GM23338 (cell line): ENCODE results near the gene BCO1. TPM values are rescaled to one million over a fixed set of nuclear protein-coding genes. Genes with fewer than 3 reads are reported as not detected.

Experiments
- ATAC-seq: fragments of 200-7000 bp; cut with Tn5 transposase; 3 replicates; pipeline ENCODE4 v1.9.1; 2020
- DNase-seq: peaks from one replicate; pipeline ENCODE4 v3.0.0-alpha.2; 2015; ENCODE audit warnings: low spot score
- H2AFZ ChIP-seq: fragments of 200-600 bp; sonication (generic); 2 replicates; pipeline ENCODE4 v1.8.0; 2016; ENCODE audit warnings: antibody characterized with exemption, mild to moderate bottlenecking, moderate library complexity
- H3F3A ChIP-seq: fragments of 200-600 bp; sonication (generic); replicated peaks from 2 replicates; pipeline ENCODE4 v1.8.0; 2017; ENCODE audit warnings: antibody characterized with exemption, mixed run types, low read depth
- H3K27ac ChIP-seq: fragments of 200-600 bp; sonication (generic); 2 replicates; pipeline ENCODE4 v1.6.1; 2016; ENCODE audit warnings: low read depth
- H3K27me3 ChIP-seq: fragments of 200-600 bp; sonication (generic); 2 replicates; pipeline ENCODE4 v1.8.0; 2016; ENCODE audit warnings: mild to moderate bottlenecking, mixed run types, moderate library complexity; ENCODE audit not compliant: insufficient read depth
- H3K36me3 ChIP-seq: fragments of 200-600 bp; sonication (generic); 2 replicates; pipeline ENCODE4 v1.8.0; 2016; ENCODE audit warnings: mild to moderate bottlenecking; ENCODE audit not compliant: insufficient read depth
- H3K4me1 ChIP-seq: fragments of 200-600 bp; sonication (generic); 2 replicates; pipeline ENCODE4 v1.8.0; 2016; ENCODE audit warnings: mild to moderate bottlenecking, moderate library complexity; ENCODE audit not compliant: insufficient read depth
- H3K4me2 ChIP-seq: fragments of 200-600 bp; sonication (generic); 2 replicates; pipeline ENCODE4 v1.7.1; 2017; ENCODE audit warnings: mixed run types
- H3K4me3 ChIP-seq: fragments of 200-600 bp; sonication (generic); 2 replicates; pipeline ENCODE4 v1.6.1; 2016; ENCODE audit warnings: mixed run types
- H3K79me2 ChIP-seq: fragments of 200-600 bp; sonication (generic); replicated peaks from 2 replicates; pipeline ENCODE4 v1.8.0; 2017; ENCODE audit warnings: mild to moderate bottlenecking; ENCODE audit not compliant: insufficient read depth
- H3K9me2 ChIP-seq: fragments of 200-600 bp; sonication (generic); 2 replicates; pipeline ENCODE4 v1.8.0; 2017; ENCODE audit not compliant: insufficient read depth
- H4K20me1 ChIP-seq: fragments of 200-600 bp; sonication (generic); replicated peaks from 2 replicates; pipeline ENCODE4 v1.8.0; 2017; ENCODE audit warnings: mild to moderate bottlenecking; ENCODE audit not compliant: insufficient read depth
- H3K27ac Mint-ChIP-seq: 2 replicates; pipeline ENCODE4 v1.8.0; 2020; ENCODE audit warnings: inconsistent platforms, mild to moderate bottlenecking, moderate library complexity, mixed read lengths
- H3K27me3 Mint-ChIP-seq: 3 replicates; pipeline ENCODE4 v1.8.0; 2022; ENCODE audit warnings: low read depth, mild to moderate bottlenecking, moderate library complexity, mixed read lengths, inconsistent platforms; ENCODE audit not compliant: insufficient read depth, poor library complexity
- H3K36me3 Mint-ChIP-seq: 3 replicates; pipeline ENCODE4 v1.8.0; 2021; ENCODE audit warnings: low read depth, mild to moderate bottlenecking, inconsistent platforms, moderate library complexity, mixed read lengths
- H3K4me1 Mint-ChIP-seq: 3 replicates; pipeline ENCODE4 v1.8.0; 2020; ENCODE audit warnings: mild to moderate bottlenecking, inconsistent platforms, mixed read lengths
- H3K4me3 Mint-ChIP-seq: 3 replicates; pipeline ENCODE4 v1.8.0; 2021; ENCODE audit warnings: moderate library complexity, mild to moderate bottlenecking, inconsistent platforms, mixed read lengths
- H3K9me3 Mint-ChIP-seq: 3 replicates; pipeline ENCODE4 v1.8.0; 2020; ENCODE audit warnings: moderate library complexity, mild to moderate bottlenecking, inconsistent platforms, mixed read lengths
- ETS1 ChIP-seq: IDR thresholded peaks from 2 replicates; pipeline ENCODE4 v1.6.1; 2016; ENCODE audit warnings: antibody characterized with exemption
- JUNB ChIP-seq: IDR thresholded peaks from one replicate; pipeline ENCODE4 v1.6.1; 2016; ENCODE audit warnings: antibody characterized with exemption; ENCODE audit not compliant: unreplicated experiment
- NANOG ChIP-seq: IDR thresholded peaks from 2 replicates; pipeline ENCODE4 v1.6.1; 2016; ENCODE audit warnings: antibody characterized with exemption, borderline replicate concordance
- POLR2AphosphoS5 ChIP-seq: IDR thresholded peaks from 2 replicates; pipeline ENCODE4 v1.6.1; 2016; ENCODE audit warnings: antibody characterized with exemption, low read depth
- REST ChIP-seq: IDR thresholded peaks from one replicate; pipeline ENCODE4 v1.6.1; 2018; ENCODE audit warnings: antibody characterized with exemption; ENCODE audit not compliant: unreplicated experiment
- ZNF331 ChIP-seq: fragments of 250-450 bp; sonication (Bioruptor Pico); IDR thresholded peaks from 2 replicates; pipeline ENCODE4 v1.5.0; 2020; ENCODE audit warnings: low read depth, mild to moderate bottlenecking, moderate library complexity
- polyA plus RNA-seq: library from polyadenylated mRNA; unstranded; fragments of >200 nt; fragmentation: Nextera tagmentation; extraction: Ambion mirVana; gene quantifications from 2 replicates; pipeline ENCODE4 v1.2.1, GENCODE V29; 2016
- total RNA-seq: library from RNA; depleted of rRNA; stranded (reverse); fragments of >200 nt; shearing (Covaris generic); gene quantifications from 2 replicates; pipeline ENCODE4 v1.2.3, GENCODE V29; 2014

BCO1 gene
- total and polyA plus RNA-seq, 2 experiments from 2014 or later: 0.28 TPM; not detected in 1

GRCh38 chr16:81190667-81191066 is 47.8 kb upstream of the BCO1 start:
- no peaks in the 10 kb centered on the region for H3K27me3 ChIP-seq
- Mint-ChIP-seq H3K4me3 (no peak overlapping the region), H3K9me3 (no peaks in the 10 kb centered on the region), H3K36me3 (no peaks in the 10 kb centered on the region), H3K27me3 (peaks cover 3% of the 10 kb centered on the region), H3K4me1 (no peaks in the 10 kb centered on the region), H3K27ac (no peak overlapping the region)
- no peak overlapping the region for H3K4me2 ChIP-seq
- ATAC-seq: no peak
- H4K20me1 ChIP-seq: no peaks in the 10 kb centered on the region
- H3K36me3 ChIP-seq: no peaks in the 10 kb centered on the region
- peaks cover 3% of the 10 kb centered on the region; the same call in 1 of the 2 replicates for H3K9me2 ChIP-seq
- H3K4me1 ChIP-seq: no peaks in the 10 kb centered on the region
- H3F3A ChIP-seq: no peaks in the 10 kb centered on the region
- H2AFZ ChIP-seq: no peak overlapping the region
- DNase-seq: no peak
- H3K27ac ChIP-seq: no peak overlapping the region
- TF ChIP-seq ZNF331: no peak
- no peak for TF ChIP-seq ETS1
- no peak overlapping the region for H3K4me3 ChIP-seq
- no peaks in the 10 kb centered on the region for H3K79me2 ChIP-seq

GRCh38 chr16:81195885-81196534 is 42.5 kb upstream of the BCO1 start:
- H3K9me2 ChIP-seq: no peaks in the 10 kb centered on the region
- no peak overlapping the region; the same call in 1 of the 2 replicates for H3K27ac Mint-ChIP-seq
- H3K36me3 Mint-ChIP-seq: no peaks in the 10 kb centered on the region
- no peaks in the 10 kb centered on the region for H4K20me1 ChIP-seq
- TF ChIP-seq JUNB (no peak), NANOG (no peak), REST (no peak), POLR2AphosphoS5 (no peak)
- no peak overlapping the region for H3K4me3 ChIP-seq
- H3K4me1 Mint-ChIP-seq: no peaks in the 10 kb centered on the region; the same call in 2 of the 3 replicates
- no peak overlapping the region for H3K4me3 Mint-ChIP-seq
- no peak overlapping the region for H3K4me2 ChIP-seq
- no peaks in the 10 kb centered on the region for H3F3A ChIP-seq
- no peaks in the 10 kb centered on the region for H3K27me3 ChIP-seq
- H3K27me3 Mint-ChIP-seq: no peaks in the 10 kb centered on the region
- no peak overlapping the region for H2AFZ ChIP-seq
- H3K79me2 ChIP-seq: no peaks in the 10 kb centered on the region
- H3K36me3 ChIP-seq: no peaks in the 10 kb centered on the region
- no peaks in the 10 kb centered on the region for H3K4me1 ChIP-seq
- ATAC-seq (no peak), DNase-seq (no peak)
- no peak overlapping the region for H3K27ac ChIP-seq
- H3K9me3 Mint-ChIP-seq: no peaks in the 10 kb centered on the region
